ENCODE data around the gene ZSCAN1.

The ZSCAN1 gene

GRCh38 chr19:58063712-58064111 lies 29.9 kb downstream of the ZSCAN1 start:
- H3K27ac ChIP-seq (ENCODE audit: low read depth, low read length, poor library complexity, severe bottlenecking): no peak overlapping the region
- no peaks in the 10 kb centered on the region for H4K20me1 ChIP-seq (ENCODE audit: insufficient read depth, low read length)
- H3F3A ChIP-seq (ENCODE audit: insufficient read depth, low read length): no peaks in the 10 kb centered on the region
- H3K27me3 ChIP-seq (ENCODE audit: insufficient read depth, low read length): no peaks in the 10 kb centered on the region
- H3K4me3 ChIP-seq (ENCODE audit: low read depth, low read length, poor library complexity, severe bottlenecking): no peak overlapping the region
- H2AFZ ChIP-seq (ENCODE audit: low read length): no peak overlapping the region
- TF ChIP-seq EZH2 (IDR thresholded peaks at IDR 0.05; ENCODE audit: borderline replicate concordance, low read length): no peak
- TF ChIP-seq CTCF (IDR thresholded peaks at IDR 0.05; ENCODE audit: low read length): no peak
- no peak overlapping the region for H3K4me2 ChIP-seq (ENCODE audit: low read length)
- H3K9ac ChIP-seq (ENCODE audit: low read length): no peak overlapping the region
- H3K9me2 ChIP-seq (ENCODE audit: low read depth, low read length): no peaks in the 10 kb centered on the region
- no peaks in the 10 kb centered on the region for H3K79me2 ChIP-seq (ENCODE audit: insufficient read depth, low read length)
- H3K36me3 ChIP-seq (ENCODE audit: insufficient read depth, low read length): no peaks in the 10 kb centered on the region
- H3K9me3 ChIP-seq (ENCODE audit: low read length): peaks cover 16% of the 10 kb centered on the region; the same call in 1 of the 2 replicates
- no peaks in the 10 kb centered on the region for H3K4me1 ChIP-seq (ENCODE audit: insufficient read depth, low read length, severe bottlenecking)

DNA sequence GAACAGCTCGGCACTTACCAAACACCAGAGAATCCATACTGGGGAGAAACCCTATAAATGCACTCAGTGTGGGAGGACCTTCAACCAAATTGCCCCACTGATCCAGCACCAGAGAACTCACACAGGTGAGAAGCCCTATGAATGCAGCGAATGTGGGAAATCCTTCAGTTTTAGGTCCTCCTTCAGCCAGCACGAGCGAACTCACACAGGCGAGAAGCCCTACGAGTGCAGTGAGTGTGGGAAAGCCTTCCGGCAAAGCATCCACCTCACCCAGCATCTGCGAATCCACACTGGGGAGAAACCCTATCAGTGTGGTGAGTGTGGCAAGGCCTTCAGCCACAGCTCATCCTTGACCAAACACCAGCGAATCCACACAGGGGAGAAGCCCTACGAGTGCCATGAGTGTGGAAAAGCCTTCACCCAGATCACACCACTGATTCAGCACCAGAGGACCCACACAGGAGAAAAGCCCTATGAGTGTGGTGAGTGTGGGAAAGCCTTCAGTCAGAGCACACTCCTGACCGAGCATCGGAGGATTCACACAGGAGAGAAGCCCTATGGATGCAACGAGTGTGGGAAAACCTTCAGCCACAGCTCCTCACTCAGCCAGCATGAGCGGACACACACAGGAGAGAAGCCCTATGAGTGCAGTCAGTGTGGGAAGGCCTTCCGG lies 33.6 kb downstream of the ZSCAN1 start:
- no peak overlapping the region for H2AFZ ChIP-seq (ENCODE audit: low read length)
- H3K9me2 ChIP-seq (ENCODE audit: low read depth, low read length): no peaks in the 10 kb centered on the region

DNA sequence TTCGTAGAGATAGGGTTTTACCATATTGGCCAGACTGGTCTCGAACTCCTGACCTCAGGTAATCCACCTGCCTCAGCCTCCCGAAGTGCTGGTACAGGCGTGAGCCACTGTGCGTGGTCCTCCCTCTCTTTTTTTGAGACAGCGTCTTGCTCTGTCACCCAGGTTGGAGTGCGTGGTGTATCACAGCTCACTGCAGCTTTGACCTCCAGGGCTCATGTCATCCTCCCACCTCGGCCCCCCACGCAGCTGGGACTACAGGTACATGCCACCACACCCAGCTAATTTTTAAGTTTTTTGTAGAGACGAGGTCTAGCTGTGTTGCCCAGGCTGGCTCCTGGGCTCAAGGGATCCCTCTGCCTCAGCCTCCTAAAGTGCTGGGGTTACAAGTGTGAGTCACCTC lies 46.0 kb downstream of the ZSCAN1 start:
- Histone ChIP-seq H3K9me3 (ENCODE audit: low read length) (no peaks in the 10 kb centered on the region), H3K9me2 (ENCODE audit: low read depth, low read length) (no peaks in the 10 kb centered on the region), H2AFZ (ENCODE audit: low read length) (no peak overlapping the region), H3K4me1 (ENCODE audit: insufficient read depth, low read length, severe bottlenecking) (no peaks in the 10 kb centered on the region), H3F3A (ENCODE audit: insufficient read depth, low read length) (no peaks in the 10 kb centered on the region), H3K79me2 (ENCODE audit: insufficient read depth, low read length) (no peaks in the 10 kb centered on the region), H3K4me3 (ENCODE audit: low read depth, low read length, poor library complexity, severe bottlenecking) (no peak overlapping the region), H3K36me3 (ENCODE audit: insufficient read depth, low read length) (peaks cover 11% of the 10 kb centered on the region), H3K27me3 (ENCODE audit: insufficient read depth, low read length) (no peaks in the 10 kb centered on the region), H3K27ac (ENCODE audit: low read depth, low read length, poor library complexity, severe bottlenecking) (no peak overlapping the region), H4K20me1 (ENCODE audit: insufficient read depth, low read length) (no peaks in the 10 kb centered on the region), H3K9ac (ENCODE audit: low read length) (no peak overlapping the region), H3K4me2 (ENCODE audit: low read length) (no peak overlapping the region)
- TF ChIP-seq CTCF (IDR thresholded peaks at IDR 0.05; ENCODE audit: low read length) (no peak), EZH2 (IDR thresholded peaks at IDR 0.05; ENCODE audit: borderline replicate concordance, low read length) (no peak)

More for the DNA sequence above, 33.6 kb downstream of the ZSCAN1 start:
- H3K4me1 ChIP-seq (ENCODE audit: insufficient read depth, low read length, severe bottlenecking): no peaks in the 10 kb centered on the region
- H3K4me3 ChIP-seq (ENCODE audit: low read depth, low read length, poor library complexity, severe bottlenecking): no peak overlapping the region
- H3K79me2 ChIP-seq (ENCODE audit: insufficient read depth, low read length): no peaks in the 10 kb centered on the region
- H3K4me2 ChIP-seq (ENCODE audit: low read length): no peak overlapping the region
- no peak overlapping the region for H3K9ac ChIP-seq (ENCODE audit: low read length)
- H3K36me3 ChIP-seq (ENCODE audit: insufficient read depth, low read length): no peaks in the 10 kb centered on the region
- no peaks in the 10 kb centered on the region for H4K20me1 ChIP-seq (ENCODE audit: insufficient read depth, low read length)
- no peak overlapping the region for H3K27ac ChIP-seq (ENCODE audit: low read depth, low read length, poor library complexity, severe bottlenecking)
- H3K9me3 ChIP-seq (ENCODE audit: low read length): peaks cover 19% of the 10 kb centered on the region; the same call in 1 of the 2 replicates
- H3K27me3 ChIP-seq (ENCODE audit: insufficient read depth, low read length): no peaks in the 10 kb centered on the region
- H3F3A ChIP-seq (ENCODE audit: insufficient read depth, low read length): no peaks in the 10 kb centered on the region
- no peak for TF ChIP-seq CTCF (IDR thresholded peaks at IDR 0.05; ENCODE audit: low read length)
- TF ChIP-seq EZH2 (IDR thresholded peaks at IDR 0.05; ENCODE audit: borderline replicate concordance, low read length): no peak
